Activated T-cell treated with anti-CD3 and anti-CD28 coated beads, Interleukin-2, amount 50 U/mL, for 24 hours (primary cell): ENCODE results near the gene LCE3C.

Source experiments
- DNase-seq: peaks from one replicate; pipeline ENCODE4 v3.0.0-alpha.2; 2020
- H3K27ac Mint-ChIP-seq: 2 replicates; pipeline ENCODE4 v1.8.0; 2020; ENCODE audit warnings: mild to moderate bottlenecking, mixed read lengths
- H3K27me3 Mint-ChIP-seq: 2 replicates; pipeline ENCODE4 v1.8.0; 2020; ENCODE audit warnings: mixed read lengths
- H3K36me3 Mint-ChIP-seq: 2 replicates; pipeline ENCODE4 v1.8.0; 2020; ENCODE audit warnings: low read depth, mixed read lengths
- H3K4me1 Mint-ChIP-seq: 2 replicates; pipeline ENCODE4 v1.8.0; 2020; ENCODE audit warnings: low read depth, mixed read lengths
- H3K4me3 Mint-ChIP-seq: 2 replicates; pipeline ENCODE4 v1.8.0; 2020; ENCODE audit warnings: mild to moderate bottlenecking, moderate library complexity, mixed read lengths
- H3K9me3 Mint-ChIP-seq: 2 replicates; pipeline ENCODE4 v1.8.0; 2020; ENCODE audit warnings: mixed read lengths

Gene LCE3C

DNA sequence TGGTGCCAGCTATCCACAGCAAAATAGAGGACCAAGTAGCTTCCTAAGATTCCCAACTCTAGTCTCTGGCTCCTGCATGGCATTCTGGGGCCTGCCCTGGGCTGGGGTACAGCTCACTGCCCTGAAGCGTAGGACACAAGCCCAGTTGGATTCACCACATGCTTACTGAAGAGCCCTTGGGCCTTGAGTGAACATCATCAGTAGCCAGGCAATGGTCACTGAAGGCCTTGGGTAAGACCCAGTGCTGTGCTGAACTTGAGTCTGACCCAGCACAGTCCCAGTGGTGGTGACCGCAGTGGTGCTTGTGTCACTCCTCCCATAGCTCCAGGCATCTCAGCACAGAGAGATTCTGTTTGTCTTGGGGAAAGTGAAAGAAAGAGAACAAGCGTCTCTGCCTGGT is 30.6 kb downstream of the LCE3C start:
- peaks cover 35% of the 10 kb centered on the region for H3K27me3 Mint-ChIP-seq
- no peak for DNase-seq
- no peak overlapping the region for H3K27ac Mint-ChIP-seq
- H3K4me1 Mint-ChIP-seq = no peaks in the 10 kb centered on the region
- H3K36me3 Mint-ChIP-seq = no peaks in the 10 kb centered on the region
- H3K9me3 Mint-ChIP-seq = no peaks in the 10 kb centered on the region
- no peak overlapping the region for H3K4me3 Mint-ChIP-seq

DNA sequence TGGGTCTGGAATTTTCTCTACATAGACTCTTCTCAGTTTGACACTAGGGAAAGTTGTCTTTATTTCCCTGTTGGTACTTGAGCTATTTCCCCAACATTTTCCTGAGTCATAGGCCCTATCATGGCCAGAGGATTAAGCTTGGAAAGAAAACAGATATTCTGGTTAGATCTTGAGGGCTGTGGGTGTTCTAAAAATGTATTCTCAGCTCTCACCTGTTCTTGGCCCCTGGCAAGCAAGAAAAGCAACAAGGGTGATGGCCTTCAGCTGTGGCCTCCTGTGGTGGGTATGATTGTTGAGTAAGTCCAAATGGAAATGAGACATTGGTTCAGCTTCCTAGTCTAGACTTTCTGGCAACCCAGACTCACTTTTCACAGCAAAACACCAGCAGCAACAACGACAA is 40.3 kb downstream of the LCE3C start:
- peaks cover 19% of the 10 kb centered on the region for H3K27me3 Mint-ChIP-seq
- H3K9me3 Mint-ChIP-seq = peaks cover 2% of the 10 kb centered on the region
- no peaks in the 10 kb centered on the region for H3K36me3 Mint-ChIP-seq
- H3K4me3 Mint-ChIP-seq = no peak overlapping the region
- H3K4me1 Mint-ChIP-seq = no peaks in the 10 kb centered on the region
- H3K27ac Mint-ChIP-seq = no peak overlapping the region
- DNase-seq = no peak

- Mint-ChIP-seq H3K9me3 (peaks cover 2% of the 10 kb centered on the region), H3K4me3 (no peak overlapping the region), H3K4me1 (no peaks in the 10 kb centered on the region), H3K27ac (no peak overlapping the region), H3K27me3 (peaks cover 39% of the 10 kb centered on the region), H3K36me3 (no peaks in the 10 kb centered on the region)
- DNase-seq = no peak
These were observed 43.9 kb downstream of the LCE3C start for GRCh38 chr1:152643945-152644344.

DNA sequence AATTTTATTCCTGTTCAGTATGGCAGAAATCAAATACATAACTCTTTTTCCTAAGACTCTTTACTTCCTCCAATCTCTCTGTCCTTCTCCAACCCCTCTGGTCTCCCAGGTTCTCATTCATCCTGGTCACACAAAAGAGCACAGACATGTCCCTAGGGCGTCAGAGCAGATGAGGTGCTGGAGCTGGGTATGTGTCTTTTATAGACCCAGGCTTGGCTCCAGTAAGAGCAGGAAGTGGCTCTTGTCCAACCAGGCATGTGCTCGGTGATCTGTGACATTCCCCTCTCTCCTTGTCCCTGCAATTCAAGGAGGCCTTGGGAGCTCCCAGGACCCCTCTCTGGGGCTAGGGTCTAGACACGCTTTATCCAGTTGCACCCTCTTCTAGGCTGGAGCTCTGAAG is 45.1 kb downstream of the LCE3C start:
- H3K27ac Mint-ChIP-seq = no peak overlapping the region
- H3K4me1 Mint-ChIP-seq = no peaks in the 10 kb centered on the region
- H3K9me3 Mint-ChIP-seq = no peaks in the 10 kb centered on the region

GRCh38 chr1:152646656-152647055 is 46.6 kb downstream of the LCE3C start:
- H3K4me1 Mint-ChIP-seq = no peaks in the 10 kb centered on the region
- H3K27ac Mint-ChIP-seq = no peak overlapping the region
- no peaks in the 10 kb centered on the region for H3K9me3 Mint-ChIP-seq
- H3K4me3 Mint-ChIP-seq = no peak overlapping the region
- no peaks in the 10 kb centered on the region for H3K36me3 Mint-ChIP-seq
- H3K27me3 Mint-ChIP-seq = peaks cover 48% of the 10 kb centered on the region
- no peak for DNase-seq

More for the DNA sequence above, 45.1 kb downstream of the LCE3C start:
- Mint-ChIP-seq H3K4me3 (no peak overlapping the region), H3K27me3 (peaks cover 48% of the 10 kb centered on the region), H3K36me3 (no peaks in the 10 kb centered on the region)
- no peak for DNase-seq
